Natural killer cell treated with Interleukin-12 subunit alpha and Interleukin-12 subunit beta and Interleukin-15 and Interleukin-18, amount 100 ng/mL, for 72 hours (primary cell): ENCODE results near the gene CD151. TPM values are rescaled to one million over a fixed set of nuclear protein-coding genes. Genes with fewer than 3 reads are reported as not detected.
A peak's percentile ranks its signal among the peaks of the same experiment; 100 is the strongest.

Experiments
- ATAC-seq, 2 donors: fragments of 150-1000 bp; cut with Tn5 transposase in 1 of 2; sonication (Bioruptor Pico), chemical (Tn5 transposase) in 1 of 2; 2 replicates each; pipeline ENCODE4 v1.10.0; 2021
- DNase-seq: peaks from one replicate; pipeline ENCODE4 v3.0.0; 2022; ENCODE audit warnings: low spot score
- H3K27ac Mint-ChIP-seq, 2 donors: 1 replicate in 1 of 2; 2 replicates in 1 of 2; pipeline ENCODE4 v1.8.0; 2022; ENCODE audit warnings: mixed read lengths in 2 of 2, mild to moderate bottlenecking in 1 of 2, moderate library complexity in 1 of 2
- H3K27me3 Mint-ChIP-seq, 2 donors: 1 replicate in 1 of 2; 2 replicates in 1 of 2; pipeline ENCODE4 v1.8.0; 2022; ENCODE audit warnings: mixed read lengths in 2 of 2
- H3K36me3 Mint-ChIP-seq: one replicate; pipeline ENCODE4 v1.8.0; 2022; ENCODE audit warnings: mixed read lengths
- H3K4me1 Mint-ChIP-seq, 2 donors: 1 replicate in 1 of 2; 2 replicates in 1 of 2; pipeline ENCODE4 v1.8.0; 2022; ENCODE audit warnings: low read depth in 2 of 2, mixed read lengths in 2 of 2, mild to moderate bottlenecking in 1 of 2
- H3K4me3 Mint-ChIP-seq: one replicate; pipeline ENCODE4 v1.8.0; 2022; ENCODE audit warnings: mixed read lengths
- H3K9me3 Mint-ChIP-seq: 2 replicates; pipeline ENCODE4 v1.8.0; 2022; ENCODE audit warnings: mixed read lengths
- total RNA-seq, 2 donors: library from RNA; stranded (reverse); gene quantifications; one replicate each; pipeline ENCODE4 v1.2.3, GENCODE V29; 2022

The CD151 gene
- 10 to 100 TPM; 45.0 to 72.0 TPM for total RNA-seq

DNA sequence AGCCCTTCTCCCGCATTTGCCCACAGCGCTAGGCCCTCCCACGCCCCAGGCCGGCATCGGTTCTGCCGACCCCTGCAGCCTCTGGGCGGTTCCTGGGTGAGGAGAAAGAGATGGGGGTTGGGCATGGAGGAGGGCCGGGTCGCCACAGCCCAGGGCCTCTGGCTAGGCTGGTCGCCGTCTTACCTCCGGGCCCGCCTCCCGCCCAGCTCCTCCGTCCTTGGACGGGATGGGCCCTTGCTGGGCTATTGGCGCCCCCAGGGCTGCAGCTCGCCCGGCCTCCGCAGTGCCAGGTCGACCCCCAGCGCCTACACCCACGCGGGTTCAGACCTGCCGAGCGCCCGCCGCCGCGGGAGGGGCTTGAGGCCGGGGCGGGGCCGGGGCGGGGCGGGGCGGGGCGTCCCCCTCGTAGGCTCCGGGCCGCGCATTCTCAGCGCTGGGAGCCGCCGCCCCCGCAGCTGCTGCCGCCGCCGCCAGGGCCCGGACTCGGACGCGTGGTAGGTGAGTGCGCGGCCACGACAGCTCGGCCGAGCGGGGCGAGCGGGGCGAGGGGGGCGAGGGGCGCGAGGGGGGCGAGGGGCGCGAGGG, at the start of gene CD151:
TSS of gene CD151 (plus strand) at position 424 of the 585 bp plus-strand sequence. CDS start 3,118 bp downstream, outside the sequence.
- ATAC-seq (peak; percentile 77 to 82), DNase-seq (no peak)
- H3K9me3 Mint-ChIP-seq, result no peaks in the 10 kb centered on the region
- H3K4me3 Mint-ChIP-seq, result peak within 1 kb of the TSS; percentile 71
- peaks cover 0 to 15% of the 10 kb centered on the region in 2 donors for H3K27me3 Mint-ChIP-seq
- H3K27ac Mint-ChIP-seq, result no peak within 1 kb of the TSS
- peaks cover 11 to 23% of the 10 kb centered on the region in 2 donors for H3K4me1 Mint-ChIP-seq
- no peaks in the 10 kb centered on the region for H3K36me3 Mint-ChIP-seq

DNA sequence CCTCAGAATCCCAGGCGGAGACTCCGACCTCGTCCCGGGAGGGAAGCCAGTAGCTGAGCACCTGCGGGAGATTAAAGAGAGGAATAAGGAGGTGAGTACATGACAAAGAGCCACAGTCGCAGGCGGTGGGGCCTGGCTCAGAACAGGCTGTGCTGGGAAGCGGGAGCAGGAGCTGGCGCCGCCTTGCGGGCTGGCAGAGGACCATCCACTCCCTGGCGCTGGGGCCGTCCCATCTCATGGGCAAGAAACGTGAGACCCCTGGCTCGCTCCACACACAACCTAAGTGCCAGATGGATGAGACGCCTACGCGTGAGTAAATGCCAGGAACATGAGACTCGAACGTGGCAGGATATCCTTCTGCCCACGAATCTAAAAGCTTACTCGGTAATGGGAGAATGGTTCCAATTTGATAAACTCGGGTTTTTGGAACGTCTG, 49.2 kb upstream of the CD151 start:
- H3K9me3 Mint-ChIP-seq, result no peaks in the 10 kb centered on the region
- H3K27me3 Mint-ChIP-seq, result no peaks in the 10 kb centered on the region
- H3K36me3 Mint-ChIP-seq, result no peaks in the 10 kb centered on the region
- no peak for ATAC-seq
- no peak for DNase-seq
- H3K27ac Mint-ChIP-seq, result no peak overlapping the region
- no peak overlapping the region for H3K4me3 Mint-ChIP-seq
- H3K4me1 Mint-ChIP-seq, result peaks cover 0 to 6% of the 10 kb centered on the region in 2 donors

DNA sequence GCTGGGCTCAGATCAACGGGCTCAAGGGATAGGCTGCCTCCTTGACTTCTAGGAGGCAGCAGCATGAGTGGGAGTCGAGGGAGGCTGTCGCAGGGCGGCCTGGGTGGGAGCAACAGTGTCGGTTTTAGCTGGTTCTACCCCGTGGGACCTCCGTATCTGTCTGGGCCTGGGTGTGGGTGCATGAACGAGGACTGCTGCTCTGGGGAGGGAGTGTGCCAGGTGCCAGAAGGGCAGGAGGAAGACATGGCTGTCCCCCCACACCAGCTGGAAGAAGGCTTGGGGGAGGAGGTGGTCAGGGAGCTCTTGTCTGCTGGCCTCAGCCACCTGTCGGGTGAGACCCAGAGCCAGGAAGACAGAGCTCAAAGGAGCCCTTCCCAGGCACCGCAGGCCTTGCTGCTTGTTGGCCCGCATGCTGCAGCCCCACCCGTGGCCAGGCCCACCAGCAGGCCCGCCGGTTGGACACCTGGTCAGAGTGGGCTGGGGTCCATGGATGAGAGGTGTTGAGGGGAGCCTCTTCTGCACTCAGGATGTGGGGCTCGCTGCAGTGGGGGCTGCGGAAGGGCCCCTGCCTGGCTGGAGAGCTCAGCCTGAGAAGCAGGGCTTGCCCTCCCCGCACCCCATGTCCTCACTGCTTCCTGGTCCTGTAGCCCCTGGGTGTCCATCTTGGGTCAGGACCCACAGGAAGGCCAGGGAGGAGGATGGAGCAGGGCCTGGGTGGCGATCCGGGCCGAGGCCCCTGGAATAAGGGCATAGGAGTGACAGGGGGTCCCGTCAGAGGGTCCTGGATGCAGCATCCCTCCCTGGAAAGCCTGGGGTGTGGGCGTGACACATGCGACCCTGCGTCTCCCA, 46.3 kb upstream of the CD151 start:
- no peaks in the 10 kb centered on the region for H3K36me3 Mint-ChIP-seq
- no peak overlapping the region for H3K4me3 Mint-ChIP-seq
- DNase-seq (no peak), ATAC-seq (no peak)
- no peaks in the 10 kb centered on the region for H3K27me3 Mint-ChIP-seq
- H3K9me3 Mint-ChIP-seq, result no peaks in the 10 kb centered on the region
- peaks cover 0 to 6% of the 10 kb centered on the region in 2 donors for H3K4me1 Mint-ChIP-seq
- H3K27ac Mint-ChIP-seq, result no peak overlapping the region

DNA sequence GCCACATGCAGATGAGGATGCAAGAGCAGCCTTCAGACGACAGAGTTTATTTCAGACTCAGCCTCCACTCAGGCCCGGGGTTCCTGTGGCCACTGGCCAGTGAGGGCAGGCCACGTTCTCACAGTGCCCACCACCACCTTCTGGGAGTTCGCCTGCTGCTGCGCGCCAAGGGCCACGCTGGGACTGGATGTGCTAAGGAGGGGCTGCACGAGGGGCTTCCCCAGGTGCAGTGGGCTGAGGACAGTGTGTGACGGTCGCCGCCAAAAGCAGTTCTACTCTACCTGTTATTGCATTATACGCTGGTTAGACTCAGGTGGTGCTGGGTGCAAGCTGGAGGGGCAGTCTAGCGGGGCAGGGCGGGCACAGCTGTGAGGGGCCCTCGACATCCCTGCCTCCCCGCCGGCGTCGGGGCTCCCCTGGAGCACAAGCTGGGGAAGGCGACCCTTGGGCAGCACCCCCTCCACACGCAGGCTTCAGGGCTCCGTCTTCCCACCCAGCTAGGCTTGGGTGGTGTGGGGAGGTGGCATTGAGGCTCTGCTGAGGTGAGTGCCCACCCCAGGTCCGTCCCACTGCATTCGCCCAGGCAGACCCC, 45.6 kb upstream of the CD151 start:
- Mint-ChIP-seq H3K9me3 (no peaks in the 10 kb centered on the region), H3K4me1 (peaks cover 0 to 6% of the 10 kb centered on the region in 2 donors), H3K27ac (no peak overlapping the region), H3K4me3 (no peak overlapping the region), H3K36me3 (no peaks in the 10 kb centered on the region), H3K27me3 (no peaks in the 10 kb centered on the region)
- no peak for DNase-seq
- no peak for ATAC-seq

DNA sequence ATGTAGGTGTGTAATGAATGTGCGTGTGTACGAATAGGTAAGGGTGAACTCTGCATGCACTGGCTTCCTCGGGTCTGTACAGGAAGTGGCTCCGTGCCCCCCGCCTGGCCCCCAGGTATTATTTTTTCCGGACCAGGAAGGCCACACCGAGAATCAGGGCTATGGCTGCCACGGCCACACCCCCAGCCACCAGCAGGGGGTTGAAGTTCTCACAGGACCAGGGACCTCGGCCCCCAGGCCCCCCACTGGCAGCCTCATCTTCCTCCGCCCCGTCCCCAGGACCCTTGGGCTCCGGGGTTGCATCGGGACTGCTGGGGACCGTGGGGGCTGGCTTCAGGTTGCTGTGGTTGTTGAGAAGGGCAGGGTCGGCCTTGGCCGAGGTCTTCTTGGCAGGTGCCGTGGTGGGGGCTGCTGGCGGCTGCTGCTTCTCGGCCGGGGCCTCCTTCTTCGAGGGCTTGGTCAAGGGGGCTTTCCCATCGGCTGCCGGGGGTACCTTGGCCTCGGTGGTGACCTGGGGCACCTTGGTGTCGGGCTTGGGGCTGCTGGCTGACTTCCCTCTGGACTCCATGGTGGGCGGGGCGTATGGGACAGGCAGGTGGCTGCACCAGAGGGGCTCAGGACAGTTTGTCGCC, 44.6 kb upstream of the CD151 start:
- Mint-ChIP-seq H3K9me3 (no peaks in the 10 kb centered on the region), H3K27ac (no peak overlapping the region), H3K4me1 (peaks cover 0 to 6% of the 10 kb centered on the region in 2 donors), H3K4me3 (no peak overlapping the region), H3K27me3 (no peaks in the 10 kb centered on the region), H3K36me3 (no peaks in the 10 kb centered on the region)
- ATAC-seq (no peak), DNase-seq (no peak)

DNA sequence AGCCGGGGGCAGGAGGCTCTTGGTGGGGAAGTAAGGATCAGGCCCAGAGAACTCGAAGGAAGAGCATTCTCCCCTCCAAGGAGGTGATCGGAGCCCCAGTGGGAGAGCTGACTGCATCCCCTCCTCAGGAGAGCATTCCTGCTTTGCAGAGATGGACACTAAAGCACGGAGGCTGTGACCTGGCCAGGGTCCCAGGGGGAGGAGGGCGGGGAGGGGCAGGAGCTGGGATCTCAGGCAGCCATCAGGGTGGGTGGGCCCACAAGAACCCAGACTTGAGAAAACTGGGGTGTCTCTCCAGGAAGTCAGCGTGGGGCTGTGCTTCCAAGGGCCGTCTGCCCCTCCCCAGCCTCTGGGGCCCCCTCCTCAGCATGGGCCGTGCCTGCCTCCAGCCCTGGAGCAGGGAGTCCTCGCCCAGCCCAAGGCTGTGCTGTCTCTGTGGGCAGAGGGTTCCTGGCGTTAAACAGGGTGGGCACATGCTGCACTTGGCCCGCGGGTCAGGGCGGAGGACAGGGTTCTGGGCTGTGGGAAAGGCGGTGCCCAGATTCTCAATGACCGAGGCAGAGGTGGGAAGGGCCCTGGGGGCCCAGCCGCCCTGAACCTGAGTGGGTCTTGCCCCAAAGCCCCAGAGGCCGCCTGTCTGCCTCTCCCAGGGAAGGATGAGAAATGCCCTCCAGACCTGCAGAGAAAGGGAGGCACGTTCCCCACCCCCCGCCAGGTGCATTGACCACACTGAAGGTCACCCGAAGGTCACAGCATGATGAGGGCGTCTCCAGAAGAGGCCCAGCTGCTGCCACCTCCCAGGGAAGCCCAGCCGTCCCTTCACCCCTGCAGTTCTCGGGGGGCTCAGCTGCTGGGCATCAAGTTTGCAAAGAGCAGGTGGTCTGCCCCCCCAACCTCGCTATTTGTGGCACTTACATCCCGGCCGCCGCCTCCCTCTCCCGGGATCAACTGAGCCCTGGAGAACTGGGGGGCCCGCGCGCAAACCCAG, 43.5 kb upstream of the CD151 start:
- H3K36me3 Mint-ChIP-seq, result no peaks in the 10 kb centered on the region
- no peak overlapping the region for H3K27ac Mint-ChIP-seq
- DNase-seq, result no peak
- H3K4me3 Mint-ChIP-seq, result no peak overlapping the region
- H3K9me3 Mint-ChIP-seq, result no peaks in the 10 kb centered on the region
- H3K4me1 Mint-ChIP-seq, result peaks cover 0 to 6% of the 10 kb centered on the region in 2 donors
- ATAC-seq, result no peak
- no peaks in the 10 kb centered on the region for H3K27me3 Mint-ChIP-seq

DNA sequence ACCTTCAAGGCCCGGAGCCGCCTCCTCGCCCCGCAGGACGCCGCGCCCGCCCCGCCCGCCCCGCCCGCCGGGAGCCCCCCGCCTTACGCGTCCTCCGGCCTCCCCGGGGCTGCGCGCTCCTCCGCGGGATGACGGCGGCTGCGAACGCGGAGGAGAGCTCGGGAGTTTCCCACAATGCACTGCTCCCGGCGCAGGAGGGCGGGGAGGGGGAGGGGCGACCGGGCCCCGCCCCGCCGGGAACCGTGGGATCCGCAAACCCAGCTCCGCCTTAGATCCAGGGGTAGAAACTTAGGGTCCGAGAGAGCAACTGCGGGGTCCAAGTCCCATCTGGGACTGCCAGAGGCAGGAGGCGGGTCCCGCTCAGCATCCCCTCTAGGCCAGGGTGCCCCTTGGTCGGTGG, 42.8 kb upstream of the CD151 start, which contains the start of gene CEND1:
TSS of gene CEND1 (minus strand) at position 148 of the 400 bp plus-strand sequence. CDS start 1,514 bp downstream, outside the sequence.
- ATAC-seq (peak; percentile 56 to 66), DNase-seq (no peak)
- Mint-ChIP-seq H3K27me3 (no peaks in the 10 kb centered on the region), H3K4me1 (peaks cover 0 to 6% of the 10 kb centered on the region in 2 donors), H3K4me3 (no peak within 1 kb of the TSS), H3K36me3 (no peaks in the 10 kb centered on the region), H3K27ac (no peak within 1 kb of the TSS), H3K9me3 (no peaks in the 10 kb centered on the region)

DNA sequence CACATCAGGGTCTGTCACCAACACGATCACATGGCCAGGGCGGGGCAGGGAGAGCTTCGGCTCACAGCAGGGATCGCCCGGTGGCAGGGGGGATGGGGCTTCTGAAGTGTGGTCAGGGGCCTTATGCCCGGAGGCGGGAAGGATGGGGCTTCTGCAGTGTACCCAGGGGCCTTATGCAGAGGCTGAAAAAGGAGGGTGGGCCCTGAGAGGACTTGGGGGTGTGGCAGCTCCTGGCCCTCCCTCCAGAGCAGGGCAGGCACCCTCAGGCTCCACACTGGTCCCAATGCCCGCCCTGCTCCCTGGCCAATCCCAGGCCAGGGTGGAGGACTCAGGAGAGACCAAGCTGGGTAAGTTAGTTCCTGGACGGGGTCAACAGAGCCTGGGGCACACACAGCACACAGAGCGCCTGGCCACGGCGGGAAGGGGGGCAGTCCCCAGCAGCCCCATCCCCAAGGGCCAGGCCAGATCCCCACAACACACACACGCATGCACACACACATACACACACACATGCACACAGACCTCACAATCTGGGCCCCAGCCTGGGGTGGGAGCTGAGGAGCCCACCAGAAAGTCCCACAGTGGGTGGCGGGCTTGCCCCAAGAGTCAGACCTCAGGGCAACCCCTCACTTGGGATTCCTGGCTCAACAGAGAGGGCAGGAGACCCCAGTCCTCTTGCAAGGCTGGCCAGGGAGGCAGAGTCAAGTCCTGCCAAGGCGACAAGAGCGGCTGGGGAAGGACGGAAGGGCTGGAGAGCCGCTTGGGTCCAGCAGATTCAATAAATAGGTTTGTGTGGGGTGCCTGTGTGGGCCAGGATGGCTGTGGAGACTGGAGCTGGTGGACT, 41.8 kb upstream of the CD151 start:
- H3K36me3 Mint-ChIP-seq, result no peaks in the 10 kb centered on the region
- no peaks in the 10 kb centered on the region for H3K9me3 Mint-ChIP-seq
- H3K27ac Mint-ChIP-seq, result no peak overlapping the region
- peaks cover 2 to 6% of the 10 kb centered on the region in 2 donors for H3K4me1 Mint-ChIP-seq
- DNase-seq (no peak), ATAC-seq (peak in 1 of 2 donors; percentile 1)
- no peak overlapping the region for H3K4me3 Mint-ChIP-seq
- H3K27me3 Mint-ChIP-seq, result no peaks in the 10 kb centered on the region

DNA sequence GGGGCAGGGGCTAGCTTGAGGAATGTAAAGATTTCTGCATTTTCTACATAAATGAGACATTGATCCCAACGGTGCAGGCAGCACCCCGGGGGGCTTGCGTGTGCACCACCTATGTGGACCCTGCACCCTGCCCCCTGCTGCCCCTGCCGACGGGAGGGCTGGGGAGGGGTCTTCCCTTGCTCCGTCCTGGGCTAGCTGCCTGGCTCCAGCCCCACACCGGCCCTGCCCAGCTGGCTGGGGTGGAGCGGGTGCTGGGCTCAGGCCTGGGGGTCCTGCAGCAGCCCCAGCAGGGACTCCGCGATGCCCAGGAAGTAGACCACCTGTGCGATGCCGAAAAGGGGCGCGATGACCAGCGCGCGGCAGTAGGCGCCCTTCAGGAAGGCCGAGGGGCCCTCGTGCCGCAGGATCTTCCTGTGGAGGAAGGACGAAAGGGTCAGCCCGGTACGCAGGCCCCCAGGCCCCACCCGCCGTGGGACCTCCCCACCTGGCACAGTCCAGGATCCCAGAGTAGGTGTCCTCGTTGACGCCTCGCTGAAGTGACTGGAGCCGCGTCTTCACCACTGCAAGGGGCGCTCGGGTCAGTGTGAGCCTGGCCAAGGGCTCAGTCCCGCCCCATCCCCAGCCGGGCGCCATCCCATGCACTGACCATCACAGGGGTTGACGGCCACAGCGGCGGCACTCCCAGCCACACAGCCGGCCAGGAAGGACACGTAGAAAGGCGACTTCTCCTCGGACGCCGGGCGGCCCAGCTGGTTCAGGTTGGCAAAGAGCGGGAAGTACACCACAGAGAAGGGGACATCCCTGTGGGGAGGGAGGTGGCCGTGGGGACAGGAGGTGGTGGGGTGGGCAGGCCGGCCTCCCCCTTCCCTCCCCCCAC, 40.9 kb upstream of the CD151 start:
- H3K4me1 Mint-ChIP-seq, result peaks cover 7 to 10% of the 10 kb centered on the region in 2 donors
- ATAC-seq (no peak), DNase-seq (no peak)
- no peaks in the 10 kb centered on the region for H3K27me3 Mint-ChIP-seq
- no peaks in the 10 kb centered on the region for H3K9me3 Mint-ChIP-seq
- H3K4me3 Mint-ChIP-seq, result no peak overlapping the region
- H3K27ac Mint-ChIP-seq, result no peak overlapping the region
- H3K36me3 Mint-ChIP-seq, result no peaks in the 10 kb centered on the region

DNA sequence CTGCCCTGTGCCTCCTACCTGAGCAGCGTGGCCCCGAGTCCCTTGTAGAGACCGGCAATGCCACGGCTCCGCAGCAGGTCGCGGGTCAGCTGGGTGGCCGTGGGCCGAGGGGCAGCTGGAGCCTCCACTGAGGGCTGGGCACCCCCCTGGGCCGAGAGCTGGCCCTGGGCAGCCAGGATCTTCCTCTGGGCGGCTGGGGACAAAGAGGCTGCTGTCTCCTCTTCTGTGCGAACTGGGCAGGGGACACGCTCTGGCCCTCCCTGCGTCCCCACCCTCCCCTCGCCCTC, 40.3 kb upstream of the CD151 start:
- Mint-ChIP-seq H3K9me3 (no peaks in the 10 kb centered on the region), H3K36me3 (no peaks in the 10 kb centered on the region), H3K4me3 (no peak overlapping the region), H3K27me3 (no peaks in the 10 kb centered on the region), H3K4me1 (peaks cover 7 to 10% of the 10 kb centered on the region in 2 donors), H3K27ac (no peak overlapping the region)
- ATAC-seq, result no peak
- no peak for DNase-seq

DNA sequence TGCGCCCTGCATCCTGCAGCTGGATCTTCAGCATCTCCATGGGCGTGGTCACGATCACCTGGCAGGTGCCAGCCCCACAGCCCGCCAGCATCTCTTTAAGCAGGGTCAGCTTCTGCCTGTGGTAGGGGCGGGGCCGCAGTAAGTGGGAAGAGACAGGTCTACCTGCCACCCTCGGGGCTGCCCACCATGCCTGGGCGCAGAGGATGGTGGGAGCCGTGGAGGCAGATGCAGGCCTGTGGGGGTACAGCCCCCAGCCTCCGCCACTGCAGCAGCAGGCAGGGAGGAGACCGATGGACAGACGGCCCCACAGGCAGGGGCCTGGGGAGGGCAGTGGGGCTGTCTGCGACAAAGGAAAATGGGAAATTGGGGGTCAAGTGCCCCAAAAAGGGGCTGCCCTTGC, 39.9 kb upstream of the CD151 start:
- Mint-ChIP-seq H3K4me3 (no peak overlapping the region), H3K27me3 (no peaks in the 10 kb centered on the region), H3K27ac (no peak overlapping the region), H3K9me3 (no peaks in the 10 kb centered on the region), H3K36me3 (no peaks in the 10 kb centered on the region), H3K4me1 (peaks cover 7 to 10% of the 10 kb centered on the region in 2 donors)
- ATAC-seq, result no peak
- no peak for DNase-seq

DNA sequence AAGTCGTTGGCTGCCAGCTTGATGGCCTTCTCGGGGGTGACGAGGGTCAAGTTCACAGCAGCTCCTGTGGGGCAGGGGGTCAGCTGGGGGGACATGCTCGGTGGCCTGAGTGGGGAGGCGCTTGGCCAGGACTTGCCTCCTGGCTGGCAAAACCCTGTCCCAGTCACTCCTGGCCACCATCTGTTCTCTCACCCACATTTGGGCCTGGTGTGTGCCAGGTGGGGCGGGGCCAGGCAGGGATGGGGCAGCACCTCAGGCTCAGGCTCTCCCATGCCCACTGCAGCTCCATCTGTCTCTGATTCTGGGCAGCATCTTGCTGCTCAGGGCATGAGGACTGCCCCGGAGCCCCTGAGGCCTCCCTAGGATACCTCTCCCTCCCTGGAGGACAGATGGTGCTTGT, 39.2 kb upstream of the CD151 start:
- no peak overlapping the region for H3K27ac Mint-ChIP-seq
- H3K27me3 Mint-ChIP-seq, result no peaks in the 10 kb centered on the region
- peaks cover 7 to 10% of the 10 kb centered on the region in 2 donors for H3K4me1 Mint-ChIP-seq
- DNase-seq (no peak), ATAC-seq (no peak)
- H3K4me3 Mint-ChIP-seq, result no peak overlapping the region
- no peaks in the 10 kb centered on the region for H3K9me3 Mint-ChIP-seq
- H3K36me3 Mint-ChIP-seq, result no peaks in the 10 kb centered on the region
